NCI-H524 treated with DMSO at 0.1 percent for 48 hours (cell line): Measurements from ENCODE around the gene AFF2.

ENCODE experiments used
- DNase-seq: peaks from one replicate; lab custom pipeline; 2025; lab: John Stamatoyannopoulos, UW

The AFF2 gene

DNA sequence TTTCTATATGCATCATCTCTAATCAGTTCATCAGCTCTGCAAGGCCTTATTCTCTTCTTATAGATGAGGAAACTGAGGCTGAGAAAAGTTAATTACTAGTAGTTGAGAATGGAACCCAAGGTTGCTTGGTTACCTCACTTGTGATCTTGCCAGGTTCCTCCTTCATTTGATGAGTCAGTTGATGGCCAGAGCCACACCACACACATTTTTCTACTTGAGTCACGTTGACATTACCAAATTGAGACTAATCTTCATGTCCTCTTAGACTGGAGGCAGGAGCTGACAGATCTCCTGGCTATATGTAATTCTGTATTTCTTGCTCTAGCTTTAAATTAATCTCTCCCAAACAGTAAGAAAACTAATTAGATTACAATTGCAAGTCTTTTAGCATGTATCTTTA lies 428.4 kb downstream of the AFF2 start:
- no peak for DNase-seq

DNA sequence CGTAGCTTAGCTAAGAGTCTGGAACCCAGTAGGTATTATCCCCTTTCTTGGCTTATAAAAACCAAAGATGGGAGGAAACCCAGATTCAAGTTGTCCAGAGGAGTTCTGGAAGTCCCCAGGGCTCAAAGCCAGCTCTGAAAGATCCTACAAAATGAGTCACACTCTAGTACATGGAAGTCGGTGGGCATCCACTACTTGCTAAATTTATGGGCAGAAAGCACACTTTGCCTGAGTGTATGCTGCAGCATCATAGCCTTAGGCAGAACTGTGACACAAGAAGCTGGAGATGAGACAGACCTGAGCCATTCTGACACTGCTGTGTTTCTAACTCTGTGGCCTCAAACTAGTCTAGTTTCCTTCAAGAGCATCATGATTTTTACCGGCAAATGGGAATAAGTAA lies 429.3 kb downstream of the AFF2 start:
- no peak for DNase-seq

DNA sequence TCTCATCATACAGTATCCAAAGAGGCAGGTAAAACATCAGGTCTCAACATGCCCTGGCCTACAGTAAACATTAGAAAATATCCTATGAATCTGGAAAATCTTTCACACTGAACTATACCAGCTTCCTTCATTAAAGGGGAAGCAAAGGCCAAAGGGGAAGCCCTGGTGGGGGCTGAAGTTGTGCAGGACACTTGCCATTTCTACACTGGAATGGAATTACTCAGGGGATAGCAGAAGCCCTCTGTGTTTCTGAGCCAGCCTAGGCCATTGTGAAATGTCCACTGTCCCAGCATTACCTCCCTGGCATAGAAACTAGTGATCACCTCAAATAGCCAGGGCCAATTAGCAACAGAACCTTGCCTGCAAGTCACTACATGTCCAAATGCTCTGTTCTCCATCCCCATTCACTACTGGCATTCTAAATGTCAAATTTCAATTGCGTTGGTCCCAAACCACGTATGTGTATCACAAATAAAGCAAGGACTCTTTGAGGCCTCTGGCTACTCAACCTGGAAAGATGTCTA lies 429.9 kb downstream of the AFF2 start:
- DNase-seq: no peak

GRCh38 chrX:148933881-148934280 lies 433.5 kb downstream of the AFF2 start:
- DNase-seq: no peak

GRCh38 chrX:148938348-148938747 lies 437.9 kb downstream of the AFF2 start:
- DNase-seq: no peak

GRCh38 chrX:148940411-148940996 lies 440.1 kb downstream of the AFF2 start:
- no peak for DNase-seq

DNA sequence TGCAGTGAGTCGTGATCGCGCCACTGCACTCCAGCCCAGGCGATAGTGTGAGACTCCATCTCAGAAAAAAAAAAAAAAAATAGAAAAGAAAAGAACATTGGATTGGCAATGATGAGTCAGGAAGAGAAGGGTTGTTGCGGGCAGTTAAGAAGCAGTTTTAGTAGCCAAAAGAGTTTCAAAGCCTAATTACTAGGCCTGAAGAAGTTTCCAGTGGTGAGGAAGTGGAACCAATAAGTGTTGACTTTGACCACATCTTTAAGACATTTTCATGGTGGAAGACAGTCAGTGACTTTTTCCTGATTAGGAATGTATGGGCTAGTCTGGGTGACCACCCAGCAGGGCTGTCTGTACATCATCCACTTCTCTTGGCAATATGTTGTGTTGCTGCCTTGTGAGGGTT lies 442.3 kb downstream of the AFF2 start:
- no peak for DNase-seq

DNA sequence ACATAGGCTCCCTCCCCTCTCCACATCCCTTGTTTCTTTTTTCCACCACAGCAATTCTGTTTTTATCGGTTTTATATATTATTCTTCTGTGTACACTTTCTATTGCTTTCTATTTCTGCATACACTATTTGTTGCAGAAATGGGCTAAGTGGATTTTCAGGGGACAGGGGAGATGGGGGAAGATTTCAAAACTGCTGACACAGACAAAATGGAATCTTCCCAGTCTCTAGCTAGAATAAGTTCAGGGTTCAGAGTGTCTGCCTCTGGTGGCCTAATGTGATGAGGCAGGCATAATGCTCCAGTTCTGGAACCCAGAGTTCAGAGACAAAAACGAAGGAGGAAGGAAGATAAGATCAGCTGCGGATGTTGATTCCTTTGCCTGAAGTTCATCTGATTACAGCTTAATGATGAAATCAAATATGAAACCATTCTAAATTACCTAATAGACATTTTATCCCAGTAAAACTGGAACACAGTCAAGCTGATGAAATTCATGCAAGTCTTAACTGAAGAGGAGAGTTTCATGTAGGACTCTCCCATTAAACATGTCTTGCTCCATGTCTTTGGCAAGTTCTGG lies 447.1 kb downstream of the AFF2 start:
- no peak for DNase-seq

DNA sequence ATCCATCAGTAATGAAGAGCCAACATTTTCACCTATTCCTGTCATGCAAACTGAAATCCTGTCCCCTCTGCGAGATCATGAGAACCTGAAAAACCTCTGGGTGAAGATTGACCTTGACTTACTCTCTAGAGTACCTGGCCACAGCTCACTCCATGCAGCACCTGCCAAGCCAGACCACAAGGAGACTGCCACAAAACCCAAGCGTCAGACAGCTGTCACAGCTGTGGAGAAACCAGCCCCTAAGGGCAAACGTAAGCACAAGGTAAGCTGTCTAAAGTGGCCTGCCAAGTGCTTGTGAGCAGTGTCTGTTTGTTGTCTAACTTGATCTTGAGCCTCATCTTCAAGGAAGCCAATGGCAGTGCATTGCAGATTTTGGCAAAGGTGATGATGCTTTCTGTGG lies 455.9 kb downstream of the AFF2 start:
- no peak for DNase-seq

GRCh38 chrX:148958901-148959300 lies 458.5 kb downstream of the AFF2 start:
- DNase-seq: no peak

DNA sequence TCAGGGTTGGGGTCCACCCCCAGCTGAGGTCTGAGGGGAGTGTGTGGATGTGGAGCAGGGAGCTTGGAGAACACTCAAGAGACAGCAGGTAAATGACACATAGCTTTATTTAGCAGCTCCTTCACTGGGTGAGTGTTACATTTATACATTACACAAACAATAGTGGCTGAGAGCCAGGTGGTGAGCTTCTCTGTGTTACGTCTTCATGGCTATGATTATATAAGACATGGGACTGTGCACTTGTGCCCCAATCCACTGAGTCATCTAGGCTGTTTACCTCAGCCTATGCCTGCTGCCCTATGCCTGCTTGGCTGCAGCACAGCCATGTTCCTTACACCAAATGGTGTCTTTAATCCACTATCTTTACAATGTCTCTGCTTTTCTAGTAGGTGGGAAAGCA lies 459.6 kb downstream of the AFF2 start:
- no peak for DNase-seq

- DNase-seq: no peak
These were observed 461.6 kb downstream of the AFF2 start for GRCh38 chrX:148961985-148962384.

GRCh38 chrX:148976571-148977400 lies 476.4 kb downstream of the AFF2 start:
- DNase-seq: no peak

GRCh38 chrX:148979786-148980185 lies 479.4 kb downstream of the AFF2 start:
- DNase-seq: no peak

DNA sequence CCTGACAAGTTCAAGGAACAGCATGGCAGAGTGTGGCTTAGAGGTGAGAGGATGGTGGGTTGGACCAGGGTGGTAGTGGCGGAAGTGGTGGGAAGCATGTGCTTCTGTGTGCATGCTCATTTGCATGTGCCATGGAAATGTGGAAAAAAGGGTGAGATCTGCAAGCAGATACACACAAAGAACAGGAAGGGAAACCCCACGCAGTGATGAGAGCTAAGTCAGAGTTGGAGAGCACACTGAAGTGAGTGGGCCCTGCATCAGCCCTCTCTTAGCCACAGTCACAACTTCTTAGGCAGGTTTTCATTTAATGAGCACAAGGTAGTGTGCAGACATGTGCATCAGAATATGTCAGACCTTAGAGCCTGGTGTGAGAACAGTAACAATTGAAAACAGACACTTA lies 483.8 kb downstream of the AFF2 start:
- DNase-seq: no peak

- no peak for DNase-seq
These were observed 491.1 kb downstream of the AFF2 start for GRCh38 chrX:148991502-148991901.

GRCh38 chrX:148995661-148996060 lies 495.2 kb downstream of the AFF2 start:
- no peak for DNase-seq

- no peak for DNase-seq
These were observed 501.9 kb downstream of the AFF2 start for GRCh38 chrX:149002320-149002719.

DNA sequence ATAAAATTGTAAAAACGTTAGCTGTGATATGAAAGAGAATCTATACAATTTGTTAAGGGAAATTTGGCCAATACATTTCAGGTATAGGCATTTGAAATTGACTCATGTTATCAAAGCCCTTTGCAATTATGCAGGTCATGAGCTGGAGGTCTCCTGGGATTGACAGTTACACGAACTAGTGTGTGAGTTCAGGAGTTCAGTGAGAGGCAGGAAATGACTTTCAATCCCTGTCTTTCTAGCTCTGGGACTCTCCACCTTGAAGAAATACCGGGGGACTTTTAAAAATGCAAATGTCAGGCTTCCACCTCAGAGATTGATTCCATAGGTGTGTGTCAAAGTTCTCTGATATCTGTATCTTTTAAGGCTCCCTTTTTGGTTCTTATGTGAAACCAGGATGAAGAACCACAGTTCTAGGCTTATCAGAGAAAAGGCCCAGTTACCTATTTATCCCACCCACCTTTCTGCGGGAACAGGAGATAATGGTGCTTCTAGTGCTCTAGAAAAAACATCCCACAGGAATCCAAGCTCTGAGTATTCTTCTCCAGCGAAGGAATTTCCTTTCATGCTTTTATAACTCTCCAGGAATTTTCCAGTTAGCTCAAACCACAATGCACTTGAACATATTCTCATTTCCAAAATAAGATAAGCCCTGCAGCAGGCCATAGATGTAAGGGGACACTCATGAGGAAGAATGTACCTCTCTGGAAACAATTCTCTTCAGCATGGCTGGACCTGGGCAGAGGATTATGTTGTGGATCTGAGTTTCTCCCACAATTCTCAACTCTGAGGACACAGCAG lies 503.6 kb downstream of the AFF2 start:
- no peak for DNase-seq

DNA sequence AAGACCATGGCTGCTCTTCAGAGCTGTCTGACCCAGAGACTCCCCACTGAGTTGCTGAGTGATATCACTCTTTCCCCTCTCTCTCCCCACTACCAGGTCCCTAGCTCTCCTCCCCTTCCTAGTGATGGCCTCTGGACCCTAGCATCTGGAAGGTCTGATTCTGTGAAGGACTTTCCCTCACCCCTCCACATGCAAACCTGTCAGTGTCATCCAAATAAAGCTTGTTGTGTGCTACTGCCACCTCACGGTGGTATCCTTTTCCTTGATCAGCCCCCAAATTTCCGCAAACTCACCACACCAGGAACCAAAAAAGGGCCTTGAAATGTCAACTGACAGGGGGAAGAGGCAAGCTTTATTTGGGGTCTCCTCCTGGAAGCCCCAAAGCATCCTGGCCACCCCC lies 504.5 kb downstream of the AFF2 start:
- no peak for DNase-seq

DNA sequence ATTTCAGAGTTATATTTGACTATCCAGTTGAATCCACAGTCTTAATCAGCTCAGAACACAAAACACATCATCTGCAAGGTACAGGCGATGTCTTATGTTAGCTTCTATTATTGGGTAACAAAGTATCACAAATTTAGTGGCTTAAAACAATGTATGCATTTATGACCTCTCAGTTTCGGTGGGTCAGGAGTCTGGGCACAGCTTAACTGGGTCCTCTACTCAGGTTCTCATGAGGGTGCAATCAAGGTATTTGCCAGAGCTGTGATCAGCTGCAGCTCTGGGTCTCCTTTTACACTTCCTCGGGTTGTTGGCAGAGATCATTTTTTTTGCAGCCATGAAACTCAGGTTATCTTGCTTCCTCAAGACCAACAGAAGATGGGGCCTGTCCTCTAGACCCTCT lies 505.8 kb downstream of the AFF2 start:
- DNase-seq: no peak

GRCh38 chrX:149007423-149007822 lies 507.0 kb downstream of the AFF2 start:
- DNase-seq: no peak
